ENCODE results near the gene CST6. TPM values are rescaled to one million over a fixed set of nuclear protein-coding genes. Genes with fewer than 3 reads are reported as not detected.
"Not testable (repeated sequence)": the region's sequence is repeated elsewhere in the genome, so short reads cannot be mapped to it uniquely, and the experiment has no call there.

CST6 gene
- total RNA-seq, 1 donor from 2014 or later, result 279 TPM

DNA sequence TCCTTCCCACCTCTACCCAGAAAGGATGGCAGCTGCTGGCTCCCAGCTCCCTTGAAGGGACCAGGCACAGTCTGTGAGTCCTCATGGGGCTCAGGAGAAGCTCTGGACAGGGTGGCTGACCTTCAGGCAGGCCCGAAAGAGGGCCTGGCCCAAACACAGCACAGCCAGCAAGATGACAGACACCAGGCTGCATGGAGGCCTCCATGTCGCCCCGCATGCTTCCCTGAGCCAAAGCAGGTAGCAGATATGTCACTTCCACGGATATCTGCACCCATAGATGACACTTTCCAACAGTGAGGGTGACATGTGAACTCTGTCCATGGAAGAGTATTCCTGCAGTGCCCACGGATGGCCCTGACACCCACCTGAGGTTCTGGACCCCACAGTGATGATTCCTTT lies 28.2 kb upstream of the CST6 start:
- no peak for DNase-seq

- DNase-seq, result no peak
These were observed 24.5 kb upstream of the CST6 start for GRCh38 chr11:65987336-65987735.

DNA sequence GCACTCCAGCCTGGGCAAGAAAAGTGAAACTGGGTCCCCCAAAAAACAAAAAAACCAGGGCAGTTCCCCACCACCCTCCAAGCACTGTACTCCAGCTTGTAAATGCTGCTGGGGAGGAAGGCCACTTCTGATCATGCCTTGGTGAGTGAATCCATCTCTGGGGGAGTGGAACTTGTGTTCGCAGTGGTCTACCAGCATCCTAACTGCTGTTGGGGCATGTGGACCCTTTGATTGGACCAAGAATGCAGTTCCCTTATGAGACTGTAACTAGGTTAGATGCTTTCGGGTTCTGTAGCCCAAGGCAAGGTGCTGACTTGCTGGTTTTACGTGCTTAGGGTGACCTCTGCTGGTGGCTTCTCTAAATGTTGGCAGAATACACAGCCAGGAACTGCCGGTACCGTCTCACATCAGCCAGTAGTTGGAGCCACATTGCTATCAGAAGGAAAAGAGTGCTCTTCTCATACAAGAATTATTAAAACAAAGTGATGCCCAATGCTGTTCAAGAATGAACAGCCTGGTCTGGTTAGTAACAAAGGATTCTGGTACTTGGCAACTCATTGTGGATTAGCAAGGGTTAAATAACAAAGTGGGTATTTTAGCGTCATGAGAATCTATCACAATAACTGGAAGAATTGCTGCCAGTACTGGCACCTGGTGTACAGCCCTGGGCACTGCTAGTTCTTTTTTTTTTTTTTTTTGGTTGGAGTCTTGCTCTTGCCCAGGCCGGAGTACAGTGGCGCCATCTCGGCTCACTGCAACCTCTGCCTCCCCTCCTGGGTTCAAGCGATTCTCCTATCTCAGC lies 22.8 kb upstream of the CST6 start:
- peak; percentile 92 for DNase-seq

DNA sequence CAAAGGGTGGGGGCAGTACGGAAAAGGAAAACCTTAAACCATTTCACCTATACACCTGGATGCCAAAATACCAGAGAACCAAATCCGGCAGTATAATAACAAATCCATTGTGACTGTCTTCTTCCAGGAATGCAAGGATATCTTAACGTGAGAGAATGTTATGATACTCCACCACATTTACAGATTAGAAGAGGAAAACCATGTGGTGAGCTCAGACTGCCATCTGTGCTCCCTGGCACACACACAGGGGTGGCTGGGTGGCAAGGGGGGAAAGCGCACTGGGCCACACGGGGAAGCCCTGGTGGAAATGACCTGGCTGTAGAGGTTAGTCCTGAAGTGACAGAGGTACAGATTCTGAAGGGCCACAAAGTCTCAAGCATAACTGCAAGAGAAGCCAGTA lies 19.8 kb upstream of the CST6 start:
- DNase-seq, result no peak

DNA sequence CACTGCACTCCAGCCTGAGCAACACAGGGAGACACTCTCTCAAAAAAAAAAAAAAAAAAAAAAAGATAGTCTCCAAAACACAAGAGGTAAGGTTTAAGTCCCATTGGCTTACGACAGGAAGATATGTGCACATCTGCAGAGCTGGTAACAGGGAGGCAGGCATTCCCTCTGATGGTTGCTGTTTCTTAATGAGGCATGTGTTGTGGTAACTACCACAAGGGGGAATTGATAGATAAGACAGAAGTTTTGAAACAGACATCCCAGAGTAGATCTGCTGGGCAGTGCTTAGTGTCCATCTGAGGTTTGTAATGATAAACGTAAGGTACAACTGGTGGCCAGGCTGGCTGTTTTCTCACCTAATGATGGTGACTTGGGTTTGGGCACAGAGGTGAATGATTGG lies 14.5 kb upstream of the CST6 start:
- DNase-seq, result no peak

DNA sequence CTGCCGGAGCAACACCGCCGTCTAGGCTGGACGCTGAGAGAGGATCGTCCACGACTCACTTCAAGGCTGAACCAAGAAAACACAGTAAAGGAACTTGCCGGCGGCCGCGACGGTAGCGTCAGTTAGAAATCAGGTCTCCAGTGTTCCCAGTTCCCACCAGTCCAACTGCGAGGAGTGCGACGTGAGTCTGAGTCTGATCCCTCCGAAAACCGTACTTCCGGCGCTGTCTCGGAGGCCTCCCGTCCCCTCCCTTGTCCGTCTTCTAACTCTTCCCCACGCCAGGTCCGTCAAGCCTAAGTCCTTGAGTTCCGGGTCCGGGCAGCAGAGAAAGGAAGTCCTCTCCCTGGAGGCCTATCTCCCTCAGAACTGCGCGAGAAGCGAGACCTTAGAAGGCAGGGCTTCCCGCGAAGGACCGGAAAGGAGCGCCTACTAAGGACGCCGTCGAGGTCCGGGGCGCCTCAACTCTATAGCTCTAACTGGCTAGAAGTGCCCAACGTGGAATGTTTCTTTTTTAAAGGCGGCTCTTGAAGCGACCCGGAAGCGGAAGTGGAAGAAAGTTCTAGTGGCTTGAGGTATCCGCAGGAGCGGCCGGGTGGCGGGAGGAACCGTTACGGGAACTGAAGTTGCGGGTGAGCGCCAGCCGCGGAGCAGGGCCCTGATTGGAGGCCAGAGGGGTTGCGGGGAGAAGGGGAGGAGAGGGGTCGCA lies 9.7 kb upstream of the CST6 start, which contains the start of the genes BANF1 and EIF1AD:
Gene BANF1 (plus strand): TSS at position 562 of the 706 bp plus-strand sequence. CDS start 748 bp downstream, outside the sequence.
Gene EIF1AD (minus strand): TSS at position 216 of the 706 bp plus-strand sequence. CDS start 1,768 bp downstream, outside the sequence.
- peak; percentile 98 for DNase-seq

- DNase-seq, result no peak
These were observed 9.1 kb upstream of the CST6 start for GRCh38 chr11:66002648-66003225.

- DNase-seq, result no peak
These were observed 8.5 kb upstream of the CST6 start for GRCh38 chr11:66003291-66003690.

DNA sequence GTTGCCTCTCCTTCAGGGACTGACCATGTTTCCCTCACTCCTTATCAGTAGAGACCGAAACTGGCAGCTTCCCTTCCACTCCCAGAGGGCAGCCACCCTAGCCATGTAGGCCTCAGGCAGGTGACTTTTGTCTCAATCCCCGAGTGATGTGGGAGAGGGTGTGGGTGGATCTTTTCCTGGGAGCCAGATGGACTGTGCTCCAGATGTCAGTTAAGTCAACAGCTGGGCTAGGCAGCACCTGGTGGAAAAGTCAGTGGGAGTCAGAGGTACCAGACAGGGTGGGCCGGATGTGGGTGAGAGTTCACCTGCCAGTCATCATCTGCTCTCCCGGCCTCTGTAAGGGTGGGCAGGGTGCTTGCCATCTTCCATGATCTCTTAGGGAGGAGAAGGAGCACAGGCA lies 7.6 kb upstream of the CST6 start:
- DNase-seq, result no peak

- no peak for DNase-seq
These were observed 5.5 kb upstream of the CST6 start for GRCh38 chr11:66006134-66006890.

GRCh38 chr11:66006891-66007176 lies 5.0 kb upstream of the CST6 start:
- no peak for DNase-seq

DNA sequence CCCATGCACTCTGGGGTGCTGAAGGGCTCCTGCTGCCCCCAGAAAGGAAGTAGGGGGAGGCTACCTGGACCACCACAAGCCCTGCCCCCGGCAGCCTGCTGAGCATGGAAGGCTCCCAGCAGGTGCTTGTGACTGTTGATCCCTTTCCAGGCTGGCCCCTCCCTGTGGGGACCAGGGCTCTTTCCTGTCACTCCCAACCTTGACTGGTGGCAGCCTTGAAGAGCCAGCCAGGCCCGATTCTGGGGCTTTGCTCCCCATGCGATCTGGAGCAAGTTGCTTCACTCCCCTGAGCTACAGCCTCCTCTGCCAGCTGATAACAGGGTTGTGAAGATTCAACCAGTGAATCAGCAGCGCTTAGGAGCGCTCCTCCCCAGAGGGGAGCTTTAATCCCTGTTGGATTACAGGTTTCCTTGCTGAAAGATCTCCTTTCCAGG lies 4.6 kb upstream of the CST6 start:
- DNase-seq, result no peak

- no peak for DNase-seq
These were observed 3.7 kb upstream of the CST6 start for GRCh38 chr11:66008095-66008467.

GRCh38 chr11:66008468-66009101 lies 3.2 kb upstream of the CST6 start:
- DNase-seq, result no peak

DNA sequence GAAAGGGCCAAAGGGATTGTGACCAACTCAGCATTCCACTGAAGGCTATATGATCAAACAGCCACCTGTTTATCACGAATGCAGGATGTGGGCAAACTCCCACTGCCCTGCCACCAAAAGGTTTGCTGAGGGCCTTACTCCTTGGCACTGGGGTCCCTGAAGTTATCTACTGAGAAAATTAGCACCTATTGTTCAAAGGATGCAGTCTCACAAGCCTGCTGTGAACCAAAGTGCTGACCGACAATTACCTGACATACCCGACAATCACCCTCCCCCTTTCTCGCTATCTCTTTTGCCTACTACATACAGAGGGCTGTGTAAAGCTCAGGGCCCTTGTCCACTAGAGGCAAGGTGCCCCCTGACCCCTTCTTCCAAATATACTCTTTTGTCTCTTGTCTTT lies 1.8 kb upstream of the CST6 start:
- DNase-seq, result not testable (repeated sequence)

DNA sequence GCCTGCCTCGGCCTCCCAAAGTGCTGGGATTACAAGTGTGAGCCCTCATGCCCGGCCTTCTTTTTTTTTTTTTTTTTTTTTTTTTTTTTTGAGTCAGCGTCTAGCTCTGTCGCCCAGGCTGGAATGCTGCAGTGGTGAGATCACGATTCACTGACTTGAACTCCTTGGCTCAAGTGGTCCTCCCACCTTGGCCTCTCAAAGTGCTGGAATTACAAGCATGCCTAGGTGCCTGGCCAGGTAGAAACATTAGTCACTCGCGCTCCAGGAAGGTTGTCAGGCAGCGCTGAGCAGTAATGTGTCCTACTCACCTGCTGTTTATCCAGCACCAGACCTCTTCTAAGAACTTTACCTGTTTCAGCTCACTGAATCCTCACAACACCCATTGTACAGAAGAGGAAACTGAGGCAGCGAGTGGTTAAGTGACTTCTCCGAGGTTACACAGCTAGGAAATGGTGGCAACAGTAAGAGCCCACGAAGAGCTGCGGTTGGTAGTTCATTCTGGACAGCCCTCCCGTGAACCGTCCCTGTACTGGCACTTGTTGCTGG lies 496 bp upstream of the CST6 start:
- DNase-seq, result no peak

DNA sequence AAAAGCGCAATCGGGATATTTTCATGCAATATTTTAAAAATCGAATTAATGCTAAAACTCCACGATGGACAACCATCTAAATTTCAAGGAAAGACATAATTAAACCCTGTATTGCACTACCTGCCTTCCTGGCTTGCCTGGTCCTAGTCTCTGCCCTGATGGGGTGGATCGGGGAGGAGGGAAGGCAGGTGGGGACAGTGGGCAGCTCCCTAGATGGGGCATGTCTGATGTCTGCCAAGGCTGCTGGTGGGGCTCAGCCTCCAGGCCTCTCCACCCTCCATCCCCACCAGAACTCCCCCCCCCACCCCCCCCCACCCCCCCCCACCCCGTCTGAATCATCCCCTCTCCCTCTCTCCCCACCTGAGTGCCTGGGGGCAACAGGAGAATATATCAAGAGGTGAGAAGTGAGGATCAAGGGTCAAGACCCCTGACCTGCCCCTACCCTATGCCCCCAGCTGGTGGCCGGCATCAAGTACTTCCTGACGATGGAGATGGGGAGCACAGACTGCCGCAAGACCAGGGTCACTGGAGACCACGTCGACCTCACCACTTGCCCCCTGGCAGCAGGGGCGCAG lies 650 bp downstream of the CST6 start:
- no peak for DNase-seq

DNA sequence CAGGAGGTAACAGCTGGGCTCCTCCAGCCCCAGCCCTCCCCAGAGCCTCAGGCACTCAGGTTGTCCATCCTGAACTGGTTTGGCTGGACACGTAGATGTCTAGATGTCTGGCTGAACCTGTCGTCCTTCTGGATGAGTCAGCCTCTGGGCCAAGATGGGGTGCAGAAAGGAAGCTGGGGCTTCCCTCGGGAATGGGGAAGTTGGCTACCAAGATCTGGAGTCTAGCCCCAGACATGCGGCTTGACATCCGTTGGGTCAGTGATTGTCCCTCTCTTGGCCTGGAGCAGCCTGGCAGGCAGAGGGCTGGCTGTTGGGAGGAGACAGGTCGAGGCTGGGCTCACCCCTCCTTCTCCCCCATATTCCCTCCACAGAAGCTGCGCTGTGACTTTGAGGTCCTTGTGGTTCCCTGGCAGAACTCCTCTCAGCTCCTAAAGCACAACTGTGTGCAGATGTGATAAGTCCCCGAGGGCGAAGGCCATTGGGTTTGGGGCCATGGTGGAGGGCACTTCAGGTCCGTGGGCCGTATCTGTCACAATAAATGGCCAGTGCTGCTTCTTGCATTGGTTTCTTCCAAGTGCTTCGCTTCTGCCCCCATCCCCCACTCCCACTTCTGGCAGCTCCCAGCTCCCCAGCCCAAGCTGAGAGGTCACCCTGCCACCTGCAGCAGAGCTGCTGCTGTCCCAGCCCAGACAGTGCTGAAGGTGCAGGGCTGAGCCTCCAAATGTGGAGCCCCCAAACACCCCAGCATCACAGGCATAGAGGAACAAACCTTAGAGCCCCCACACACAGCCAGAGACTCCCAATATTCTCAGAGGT lies 1.3 kb downstream of the CST6 start:
- DNase-seq, result no peak

DNA sequence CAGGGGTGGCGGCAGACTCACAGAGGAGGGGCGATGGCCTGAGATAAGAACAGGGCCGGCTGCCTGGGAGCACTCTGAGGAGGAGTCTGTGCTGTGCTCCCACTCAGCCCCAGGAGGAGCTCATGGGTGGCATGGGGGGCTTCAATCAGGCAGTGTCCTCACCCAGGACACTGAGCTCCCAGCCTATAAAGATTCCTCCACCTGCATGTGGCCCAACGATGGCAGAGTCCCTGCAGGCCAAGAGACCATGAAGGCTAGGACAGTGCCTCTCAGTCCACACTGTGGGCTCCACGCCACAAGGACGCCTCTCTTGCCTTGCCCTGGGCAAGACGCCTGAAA lies 1.9 kb downstream of the CST6 start:
- no peak for DNase-seq

DNA sequence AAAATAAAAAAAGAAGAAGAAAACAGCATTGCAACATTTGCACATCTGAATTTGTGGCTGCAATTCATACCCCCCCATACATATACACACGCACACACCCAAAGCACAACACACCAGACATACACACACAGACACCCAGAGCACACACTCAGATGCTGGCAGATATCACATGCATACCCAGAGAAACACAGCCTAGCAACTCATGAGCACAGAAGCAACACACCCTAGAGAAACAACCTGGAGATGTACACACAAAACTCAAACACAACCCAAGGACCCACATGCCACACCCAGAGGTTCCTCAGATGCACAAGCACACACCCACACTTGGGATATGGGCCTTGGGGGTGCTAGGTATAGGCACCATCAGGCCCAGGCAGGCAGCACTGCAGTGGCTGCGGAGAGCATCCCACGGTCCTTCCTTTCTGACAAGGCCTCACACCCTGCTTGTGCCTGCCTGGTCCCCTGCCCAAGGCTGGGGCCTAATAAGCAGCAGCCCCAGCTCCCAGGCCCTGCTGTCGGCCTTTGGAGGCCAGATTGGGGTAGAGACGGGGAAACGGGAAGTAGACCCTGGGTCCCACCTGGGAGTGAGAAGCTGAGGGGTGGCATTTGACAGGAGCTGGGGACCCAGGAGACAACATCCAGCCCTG lies 3.1 kb downstream of the CST6 start:
- DNase-seq, result no peak
